HEK293 (cell line): Measurements from ENCODE around the gene HYDIN.

Experiments
- PRDM10 ChIP-seq: fragments of 450-650 bp; formaldehyde crosslinking; IDR thresholded peaks from 2 replicates; pipeline ENCODE4 v1.5.1; 2016; ENCODE audit warnings: missing biosample characterization, missing genetic modification characterization
- YY1 ChIP-seq: fragments of 450-650 bp; formaldehyde crosslinking; IDR thresholded peaks from 2 replicates; pipeline ENCODE4 v1.5.1; 2018; ENCODE audit warnings: missing biosample characterization, missing genetic modification characterization
- ZBTB6 ChIP-seq: fragments of 450-650 bp; formaldehyde crosslinking; IDR thresholded peaks from 2 replicates; pipeline ENCODE4 v1.5.1; 2017; ENCODE audit warnings: missing biosample characterization, missing genetic modification characterization
- ZFP3 ChIP-seq: fragments of 450-650 bp; formaldehyde crosslinking; IDR thresholded peaks from 2 replicates; pipeline ENCODE4 v1.5.1; 2016; ENCODE audit warnings: low read depth, missing biosample characterization, missing genetic modification characterization
- ZNF701 ChIP-seq: fragments of 450-650 bp; formaldehyde crosslinking; IDR thresholded peaks from 2 replicates; pipeline ENCODE4 v1.5.1; 2016; ENCODE audit warnings: missing biosample characterization, missing genetic modification characterization
- ZNF747 ChIP-seq: fragments of 450-650 bp; formaldehyde crosslinking; IDR thresholded peaks from 2 replicates; pipeline ENCODE4 v1.5.1; 2016; ENCODE audit warnings: missing biosample characterization, missing genetic modification characterization
- ZNF76 ChIP-seq: fragments of 450-650 bp; formaldehyde crosslinking; IDR thresholded peaks from 2 replicates; pipeline ENCODE4; 2016; ENCODE audit warnings: low read depth, missing biosample characterization, missing genetic modification characterization, borderline replicate concordance
- ZNF830 ChIP-seq: fragments of 450-650 bp; IDR thresholded peaks from 2 replicates; pipeline ENCODE4 v1.5.0; 2018; ENCODE audit warnings: missing biosample characterization, missing genetic modification characterization, low read depth, mild to moderate bottlenecking, moderate library complexity
- TF ChIP-seq, protein P1 (sequence below): fragments of 450-650 bp; formaldehyde crosslinking; IDR thresholded peaks from 2 replicates; pipeline ENCODE4 v1.5.1; 2016; ENCODE audit warnings: missing biosample characterization, missing genetic modification characterization
- TF ChIP-seq, protein P2 (sequence below): fragments of 450-650 bp; formaldehyde crosslinking; IDR thresholded peaks from 2 replicates; pipeline ENCODE4 v1.5.1; 2016; ENCODE audit warnings: missing biosample characterization, missing genetic modification characterization
- TF ChIP-seq, protein P3 (sequence below): fragments of 450-650 bp; formaldehyde crosslinking; IDR thresholded peaks from 2 replicates; pipeline ENCODE4 v1.5.1; 2016; ENCODE audit warnings: missing biosample characterization, missing genetic modification characterization

DNA sequence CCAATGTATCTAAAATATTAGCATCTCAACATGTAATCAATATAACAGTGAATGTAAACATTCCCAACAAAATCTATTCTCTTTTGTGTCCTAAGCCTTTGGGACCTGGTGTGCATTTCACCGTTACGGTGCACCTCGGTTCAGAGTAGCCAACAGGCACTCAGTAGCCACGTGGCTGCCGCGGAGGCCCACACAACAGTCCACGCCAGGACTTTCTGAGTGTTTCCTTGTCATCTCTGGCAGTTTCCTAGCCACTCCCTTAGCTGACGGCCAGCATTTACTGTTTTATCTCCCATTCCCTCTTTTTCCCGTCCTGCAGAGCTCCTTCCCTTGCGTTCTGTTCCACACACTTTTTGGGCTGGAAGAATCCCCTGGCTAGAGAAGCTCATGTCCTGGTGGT is 465.9 kb downstream of the HYDIN start:
- TF ChIP-seq ZFP3 (tag by site-specific recombination) (no peak), PRDM10 (tag by site-specific recombination) (no peak), ZNF76 (no peak), ZNF701 (tag by site-specific recombination) (no peak), YY1 (tag by site-specific recombination) (no peak), ZNF747 (tag by site-specific recombination) (no peak), ZBTB6 (tag by site-specific recombination) (no peak), ZNF830 (no peak)
- TF ChIP-seq, protein P1, sequence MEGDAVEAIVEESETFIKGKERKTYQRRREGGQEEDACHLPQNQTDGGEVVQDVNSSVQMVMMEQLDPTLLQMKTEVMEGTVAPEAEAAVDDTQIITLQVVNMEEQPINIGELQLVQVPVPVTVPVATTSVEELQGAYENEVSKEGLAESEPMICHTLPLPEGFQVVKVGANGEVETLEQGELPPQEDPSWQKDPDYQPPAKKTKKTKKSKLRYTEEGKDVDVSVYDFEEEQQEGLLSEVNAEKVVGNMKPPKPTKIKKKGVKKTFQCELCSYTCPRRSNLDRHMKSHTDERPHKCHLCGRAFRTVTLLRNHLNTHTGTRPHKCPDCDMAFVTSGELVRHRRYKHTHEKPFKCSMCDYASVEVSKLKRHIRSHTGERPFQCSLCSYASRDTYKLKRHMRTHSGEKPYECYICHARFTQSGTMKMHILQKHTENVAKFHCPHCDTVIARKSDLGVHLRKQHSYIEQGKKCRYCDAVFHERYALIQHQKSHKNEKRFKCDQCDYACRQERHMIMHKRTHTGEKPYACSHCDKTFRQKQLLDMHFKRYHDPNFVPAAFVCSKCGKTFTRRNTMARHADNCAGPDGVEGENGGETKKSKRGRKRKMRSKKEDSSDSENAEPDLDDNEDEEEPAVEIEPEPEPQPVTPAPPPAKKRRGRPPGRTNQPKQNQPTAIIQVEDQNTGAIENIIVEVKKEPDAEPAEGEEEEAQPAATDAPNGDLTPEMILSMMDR (tag by site-specific recombination): no peak
- TF ChIP-seq, protein P2, sequence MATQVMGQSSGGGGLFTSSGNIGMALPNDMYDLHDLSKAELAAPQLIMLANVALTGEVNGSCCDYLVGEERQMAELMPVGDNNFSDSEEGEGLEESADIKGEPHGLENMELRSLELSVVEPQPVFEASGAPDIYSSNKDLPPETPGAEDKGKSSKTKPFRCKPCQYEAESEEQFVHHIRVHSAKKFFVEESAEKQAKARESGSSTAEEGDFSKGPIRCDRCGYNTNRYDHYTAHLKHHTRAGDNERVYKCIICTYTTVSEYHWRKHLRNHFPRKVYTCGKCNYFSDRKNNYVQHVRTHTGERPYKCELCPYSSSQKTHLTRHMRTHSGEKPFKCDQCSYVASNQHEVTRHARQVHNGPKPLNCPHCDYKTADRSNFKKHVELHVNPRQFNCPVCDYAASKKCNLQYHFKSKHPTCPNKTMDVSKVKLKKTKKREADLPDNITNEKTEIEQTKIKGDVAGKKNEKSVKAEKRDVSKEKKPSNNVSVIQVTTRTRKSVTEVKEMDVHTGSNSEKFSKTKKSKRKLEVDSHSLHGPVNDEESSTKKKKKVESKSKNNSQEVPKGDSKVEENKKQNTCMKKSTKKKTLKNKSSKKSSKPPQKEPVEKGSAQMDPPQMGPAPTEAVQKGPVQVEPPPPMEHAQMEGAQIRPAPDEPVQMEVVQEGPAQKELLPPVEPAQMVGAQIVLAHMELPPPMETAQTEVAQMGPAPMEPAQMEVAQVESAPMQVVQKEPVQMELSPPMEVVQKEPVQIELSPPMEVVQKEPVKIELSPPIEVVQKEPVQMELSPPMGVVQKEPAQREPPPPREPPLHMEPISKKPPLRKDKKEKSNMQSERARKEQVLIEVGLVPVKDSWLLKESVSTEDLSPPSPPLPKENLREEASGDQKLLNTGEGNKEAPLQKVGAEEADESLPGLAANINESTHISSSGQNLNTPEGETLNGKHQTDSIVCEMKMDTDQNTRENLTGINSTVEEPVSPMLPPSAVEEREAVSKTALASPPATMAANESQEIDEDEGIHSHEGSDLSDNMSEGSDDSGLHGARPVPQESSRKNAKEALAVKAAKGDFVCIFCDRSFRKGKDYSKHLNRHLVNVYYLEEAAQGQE (tag by site-specific recombination): no peak
- TF ChIP-seq, protein P3, sequence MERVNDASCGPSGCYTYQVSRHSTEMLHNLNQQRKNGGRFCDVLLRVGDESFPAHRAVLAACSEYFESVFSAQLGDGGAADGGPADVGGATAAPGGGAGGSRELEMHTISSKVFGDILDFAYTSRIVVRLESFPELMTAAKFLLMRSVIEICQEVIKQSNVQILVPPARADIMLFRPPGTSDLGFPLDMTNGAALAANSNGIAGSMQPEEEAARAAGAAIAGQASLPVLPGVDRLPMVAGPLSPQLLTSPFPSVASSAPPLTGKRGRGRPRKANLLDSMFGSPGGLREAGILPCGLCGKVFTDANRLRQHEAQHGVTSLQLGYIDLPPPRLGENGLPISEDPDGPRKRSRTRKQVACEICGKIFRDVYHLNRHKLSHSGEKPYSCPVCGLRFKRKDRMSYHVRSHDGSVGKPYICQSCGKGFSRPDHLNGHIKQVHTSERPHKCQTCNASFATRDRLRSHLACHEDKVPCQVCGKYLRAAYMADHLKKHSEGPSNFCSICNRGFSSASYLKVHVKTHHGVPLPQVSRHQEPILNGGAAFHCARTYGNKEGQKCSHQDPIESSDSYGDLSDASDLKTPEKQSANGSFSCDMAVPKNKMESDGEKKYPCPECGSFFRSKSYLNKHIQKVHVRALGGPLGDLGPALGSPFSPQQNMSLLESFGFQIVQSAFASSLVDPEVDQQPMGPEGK (tag by site-specific recombination): no peak
